Stimulated activated naive B cell treated with anti-CD40 and anti-IgM and Interleukin-4, amounts not matched to agents 10 μg/mL and 1 μg/mL and 100 μg/mL, for 72 hours (primary cell): ENCODE measurements around the gene TTC33.
"Not testable (repeated sequence)": the region's sequence is repeated elsewhere in the genome, so short reads cannot be mapped to it uniquely, and the experiment has no call there.

ENCODE experiments used
- ATAC-seq, 2 donors: fragments of 150-1000 bp; cut with Tn5 transposase; replicated peaks; 2 replicates each; pipeline ENCODE4 v1.10.0; 2021; ENCODE audit warnings: moderate library complexity in 1 of 2
- DNase-seq: peaks from one replicate; pipeline ENCODE4 v3.0.0; 2021
- H3K27ac Mint-ChIP-seq: one replicate; pipeline ENCODE4 v1.8.0; 2022; ENCODE audit warnings: mild to moderate bottlenecking, mixed read lengths
- H3K27me3 Mint-ChIP-seq, 2 donors: one replicate each; pipeline ENCODE4 v1.8.0; 2022; ENCODE audit warnings: mixed read lengths in 2 of 2
- H3K36me3 Mint-ChIP-seq, 2 donors: one replicate each; pipeline ENCODE4 v1.8.0; 2022; ENCODE audit warnings: mixed read lengths in 2 of 2, mild to moderate bottlenecking in 1 of 2
- H3K4me1 Mint-ChIP-seq, 2 donors: one replicate each; pipeline ENCODE4 v1.8.0; 2022; ENCODE audit warnings: mixed read lengths in 2 of 2, mild to moderate bottlenecking in 1 of 2
- H3K4me3 Mint-ChIP-seq, 2 donors: one replicate each; pipeline ENCODE4 v1.8.0; 2022; ENCODE audit warnings: mild to moderate bottlenecking in 2 of 2, mixed read lengths in 2 of 2, moderate library complexity in 1 of 2
- H3K9me3 Mint-ChIP-seq, 2 donors: one replicate each; pipeline ENCODE4 v1.8.0; 2022; ENCODE audit warnings: mixed read lengths in 2 of 2, mild to moderate bottlenecking in 1 of 2

Gene TTC33

DNA sequence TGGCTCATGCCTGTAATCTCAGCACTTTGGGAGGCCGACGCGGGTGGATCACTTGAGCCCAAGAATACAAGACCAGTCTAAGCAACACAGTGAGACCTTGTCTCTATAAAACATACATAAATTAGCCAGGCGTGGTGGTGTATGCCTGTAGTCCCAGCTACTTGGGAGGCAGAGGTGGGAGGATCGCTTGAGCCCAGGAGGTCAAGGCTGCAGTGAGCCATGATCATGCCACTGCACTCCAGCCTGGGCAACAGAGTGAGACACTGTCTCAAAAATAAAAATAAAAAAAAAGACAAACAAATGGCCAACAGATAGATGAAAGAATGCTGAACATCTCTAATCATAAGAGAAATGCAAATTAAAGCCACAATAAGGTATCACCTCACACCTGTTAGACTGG is 33.2 kb upstream of the TTC33 start:
- not testable (repeated sequence) for H3K27ac Mint-ChIP-seq, H3K9me3 Mint-ChIP-seq, ATAC-seq, H3K4me3 Mint-ChIP-seq, H3K27me3 Mint-ChIP-seq, DNase-seq
- peaks cover 12 to 66% of the 10 kb centered on the region in 2 donors for H3K4me1 Mint-ChIP-seq
- H3K36me3 Mint-ChIP-seq: peaks cover 26 to 33% of the 10 kb centered on the region in 2 donors

- H3K36me3 Mint-ChIP-seq: peaks cover 26 to 29% of the 10 kb centered on the region in 2 donors
- no peaks in the 10 kb centered on the region for H3K27me3 Mint-ChIP-seq
- H3K4me3 Mint-ChIP-seq: no peak overlapping the region
- no peak overlapping the region for H3K27ac Mint-ChIP-seq
- peaks cover 0 to 6% of the 10 kb centered on the region in 2 donors for H3K9me3 Mint-ChIP-seq
- ATAC-seq (no peak), DNase-seq (no peak)
- peaks cover 9 to 59% of the 10 kb centered on the region in 2 donors for H3K4me1 Mint-ChIP-seq
Measured at GRCh38 chr5:40787986-40788385, 32.2 kb upstream of the TTC33 start.

GRCh38 chr5:40786664-40787063 is 30.9 kb upstream of the TTC33 start:
- not testable (repeated sequence) for H3K9me3 Mint-ChIP-seq, H3K27ac Mint-ChIP-seq, ATAC-seq, DNase-seq, H3K4me3 Mint-ChIP-seq, H3K27me3 Mint-ChIP-seq
- Mint-ChIP-seq H3K36me3 (peaks cover 26 to 29% of the 10 kb centered on the region in 2 donors), H3K4me1 (peaks cover 9 to 64% of the 10 kb centered on the region in 2 donors)

- H3K9me3 Mint-ChIP-seq: peaks cover 0 to 6% of the 10 kb centered on the region in 2 donors
- DNase-seq (no peak), ATAC-seq (no peak)
- no peaks in the 10 kb centered on the region for H3K27me3 Mint-ChIP-seq
- no peak overlapping the region for H3K4me3 Mint-ChIP-seq
- peaks cover 11 to 57% of the 10 kb centered on the region in 2 donors for H3K4me1 Mint-ChIP-seq
- H3K36me3 Mint-ChIP-seq: peaks cover 26 to 29% of the 10 kb centered on the region in 2 donors
- no peak overlapping the region for H3K27ac Mint-ChIP-seq
Measured at GRCh38 chr5:40784916-40785315, 29.2 kb upstream of the TTC33 start.

GRCh38 chr5:40784027-40784653 is 28.4 kb upstream of the TTC33 start:
- no peak for DNase-seq
- peaks cover 0 to 6% of the 10 kb centered on the region in 2 donors for H3K9me3 Mint-ChIP-seq
- H3K4me1 Mint-ChIP-seq: peaks cover 13 to 50% of the 10 kb centered on the region in 2 donors
- ATAC-seq: no peak
- H3K36me3 Mint-ChIP-seq: peaks cover 26 to 29% of the 10 kb centered on the region in 2 donors
- H3K4me3 Mint-ChIP-seq: no peak overlapping the region
- H3K27ac Mint-ChIP-seq: no peak overlapping the region
- no peaks in the 10 kb centered on the region for H3K27me3 Mint-ChIP-seq

GRCh38 chr5:40781843-40782409 is 26.2 kb upstream of the TTC33 start:
- Mint-ChIP-seq H3K27me3 (no peaks in the 10 kb centered on the region), H3K36me3 (peaks cover 9 to 13% of the 10 kb centered on the region in 2 donors), H3K4me1 (peaks cover 10 to 38% of the 10 kb centered on the region in 2 donors), H3K4me3 (no peak overlapping the region), H3K27ac (no peak overlapping the region), H3K9me3 (peaks cover 0 to 2% of the 10 kb centered on the region in 2 donors)
- ATAC-seq (no peak), DNase-seq (no peak)

GRCh38 chr5:40780858-40781257 is 25.1 kb upstream of the TTC33 start:
- Mint-ChIP-seq H3K36me3 (peaks cover 10 to 14% of the 10 kb centered on the region in 2 donors), H3K4me3 (no peak overlapping the region), H3K9me3 (no peaks in the 10 kb centered on the region), H3K4me1 (peaks cover 18 to 48% of the 10 kb centered on the region in 2 donors), H3K27me3 (no peaks in the 10 kb centered on the region), H3K27ac (no peak overlapping the region)
- ATAC-seq (no peak), DNase-seq (no peak)

GRCh38 chr5:40780199-40780598 is 24.4 kb upstream of the TTC33 start:
- Mint-ChIP-seq H3K27ac (no peak overlapping the region), H3K9me3 (no peaks in the 10 kb centered on the region), H3K4me3 (no peak overlapping the region), H3K27me3 (no peaks in the 10 kb centered on the region), H3K4me1 (peaks cover 20 to 48% of the 10 kb centered on the region in 2 donors), H3K36me3 (peaks cover 9 to 15% of the 10 kb centered on the region in 2 donors)
- ATAC-seq (no peak), DNase-seq (no peak)

DNA sequence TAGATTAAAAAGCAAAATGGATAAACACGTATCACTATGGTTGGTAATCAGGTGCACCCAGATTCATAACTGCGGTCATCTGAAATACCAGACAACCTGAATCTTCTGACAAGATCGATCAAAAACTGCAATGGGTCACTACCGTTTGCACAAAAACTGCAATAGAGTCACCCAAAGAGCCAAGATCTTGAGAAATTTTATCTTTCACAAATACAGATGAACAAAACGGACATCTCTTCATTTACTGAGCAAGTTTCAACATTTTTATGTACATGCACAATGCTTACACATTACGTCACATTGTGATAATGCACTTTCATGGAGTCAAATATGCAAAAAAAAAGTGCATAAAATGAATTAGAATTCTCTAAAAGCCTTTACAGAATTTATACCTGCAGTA is 23.8 kb upstream of the TTC33 start:
- ATAC-seq: no peak
- H3K4me1 Mint-ChIP-seq: peaks cover 20 to 48% of the 10 kb centered on the region in 2 donors
- H3K9me3 Mint-ChIP-seq: no peaks in the 10 kb centered on the region
- no peak overlapping the region for H3K4me3 Mint-ChIP-seq
- peaks cover 9 to 15% of the 10 kb centered on the region in 2 donors for H3K36me3 Mint-ChIP-seq
- H3K27ac Mint-ChIP-seq: no peak overlapping the region
- DNase-seq: no peak
- H3K27me3 Mint-ChIP-seq: no peaks in the 10 kb centered on the region

DNA sequence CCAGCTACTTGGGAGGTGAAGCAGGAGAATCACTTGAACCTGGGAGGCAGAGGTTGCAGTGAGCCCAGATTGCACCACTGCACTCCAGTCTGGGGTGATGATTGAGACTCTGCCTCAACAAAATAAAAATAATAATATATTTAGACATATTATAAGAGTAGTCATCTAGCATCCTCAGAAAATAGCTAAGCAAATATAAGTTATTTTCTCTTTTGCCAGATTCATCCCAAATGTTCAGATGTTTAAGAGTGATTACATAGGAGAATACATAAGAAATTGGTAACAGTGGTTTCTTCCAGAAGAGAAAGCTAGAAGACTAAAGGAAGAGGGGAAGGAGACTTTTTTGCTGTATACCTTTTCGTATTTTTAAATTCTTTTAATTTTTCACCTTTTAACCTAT is 22.4 kb upstream of the TTC33 start:
- no peak overlapping the region for H3K4me3 Mint-ChIP-seq
- H3K36me3 Mint-ChIP-seq: peaks cover 12 to 25% of the 10 kb centered on the region in 2 donors
- DNase-seq: no peak
- ATAC-seq: no peak
- no peaks in the 10 kb centered on the region for H3K9me3 Mint-ChIP-seq
- no peak overlapping the region for H3K27ac Mint-ChIP-seq
- H3K4me1 Mint-ChIP-seq: peaks cover 16 to 39% of the 10 kb centered on the region in 2 donors
- H3K27me3 Mint-ChIP-seq: no peaks in the 10 kb centered on the region

DNA sequence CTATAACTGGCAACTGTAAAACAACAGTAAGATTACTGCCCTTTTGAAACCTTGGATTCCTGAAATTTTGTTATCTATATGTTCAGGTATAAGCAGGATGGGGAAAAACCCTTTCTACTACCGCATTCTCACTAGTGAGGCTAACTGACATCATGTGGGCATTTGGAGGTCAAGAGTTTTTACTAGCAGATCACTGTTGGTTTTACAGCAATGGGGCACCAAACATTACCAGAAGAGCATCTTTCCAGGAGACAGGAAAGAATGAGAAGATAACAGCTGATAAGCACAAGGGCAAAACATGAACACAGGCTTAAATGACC is 20.9 kb upstream of the TTC33 start:
- ATAC-seq: no peak
- Mint-ChIP-seq H3K36me3 (peaks cover 12 to 30% of the 10 kb centered on the region in 2 donors), H3K27me3 (no peaks in the 10 kb centered on the region), H3K4me1 (peaks cover 16 to 29% of the 10 kb centered on the region in 2 donors), H3K9me3 (no peaks in the 10 kb centered on the region), H3K27ac (peak overlapping the region; percentile 65), H3K4me3 (no peak overlapping the region)
- no peak for DNase-seq

- peaks cover 12 to 31% of the 10 kb centered on the region in 2 donors for H3K36me3 Mint-ChIP-seq
Measured at GRCh38 chr5:40775846-40776657, 20.3 kb upstream of the TTC33 start.

DNA sequence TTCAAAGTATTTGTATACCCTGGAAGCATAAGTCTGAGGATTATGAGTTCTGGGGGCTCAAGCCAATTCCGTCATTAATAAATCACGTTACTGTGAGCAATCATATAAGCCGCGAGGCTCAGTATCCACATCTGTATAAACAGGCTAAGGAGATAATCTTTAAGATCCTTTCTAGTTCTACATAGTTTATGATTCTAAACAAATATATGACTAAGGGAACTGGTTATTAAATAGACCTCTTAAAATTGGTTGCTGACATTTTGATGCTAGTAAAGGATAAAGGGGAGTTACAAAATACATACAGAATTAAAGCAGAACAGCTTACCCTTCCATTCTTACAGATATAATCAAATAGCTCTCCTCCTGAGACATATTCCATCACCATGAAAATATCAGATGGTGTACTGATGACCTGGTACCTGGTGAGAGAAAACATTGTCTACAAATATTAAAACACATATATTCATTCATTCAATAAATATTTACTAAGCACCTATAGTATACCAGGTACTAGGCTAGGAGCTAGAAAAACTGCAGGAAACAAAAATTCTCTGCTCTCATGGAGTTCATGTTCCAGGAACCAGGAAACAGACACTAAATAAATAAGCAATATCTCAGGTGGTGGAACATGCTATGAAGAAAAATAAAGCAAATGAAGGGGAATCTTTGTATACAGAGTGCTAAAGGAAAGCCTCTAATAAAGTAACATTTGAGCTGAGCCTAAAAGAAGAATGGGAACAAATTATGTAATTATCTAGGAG is 19.5 kb upstream of the TTC33 start:
- H3K4me3 Mint-ChIP-seq: no peak overlapping the region
- H3K4me1 Mint-ChIP-seq: peaks cover 15 to 18% of the 10 kb centered on the region in 2 donors
- H3K27ac Mint-ChIP-seq: no peak overlapping the region
- peaks cover 13 to 34% of the 10 kb centered on the region in 2 donors for H3K36me3 Mint-ChIP-seq
- no peaks in the 10 kb centered on the region for H3K9me3 Mint-ChIP-seq
- DNase-seq: no peak
- H3K27me3 Mint-ChIP-seq: no peaks in the 10 kb centered on the region
- no peak for ATAC-seq

More at GRCh38 chr5:40775846-40776657, 20.3 kb upstream of the TTC33 start:
- H3K27ac Mint-ChIP-seq: peak overlapping the region; percentile 60
- H3K4me1 Mint-ChIP-seq: peaks cover 16 to 25% of the 10 kb centered on the region in 2 donors
- peak overlapping the region; percentile 0 to 51 for H3K4me3 Mint-ChIP-seq
- no peaks in the 10 kb centered on the region for H3K27me3 Mint-ChIP-seq
- peak; percentile 91 to 93 for ATAC-seq
- H3K9me3 Mint-ChIP-seq: no peaks in the 10 kb centered on the region
- no peak for DNase-seq

DNA sequence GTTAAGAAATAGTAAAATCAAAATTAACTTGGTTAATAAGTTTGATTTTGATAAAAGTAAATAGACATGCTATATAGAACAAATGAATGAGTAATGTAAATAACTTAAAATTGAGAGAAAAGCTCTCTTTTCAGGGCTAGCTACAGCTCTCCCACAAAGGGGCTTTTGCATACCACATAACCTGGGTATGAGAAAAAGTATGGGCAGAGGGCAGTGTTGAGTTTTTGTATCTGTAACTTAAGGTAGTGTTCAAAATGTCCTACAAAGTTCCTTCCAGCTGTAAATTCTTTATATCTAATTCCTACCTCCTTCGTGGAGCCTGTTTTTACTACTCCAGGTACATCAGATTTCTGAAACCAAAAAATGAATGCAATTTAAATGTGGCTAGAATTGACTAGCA is 18.9 kb upstream of the TTC33 start:
- peaks cover 13 to 34% of the 10 kb centered on the region in 2 donors for H3K36me3 Mint-ChIP-seq
- no peak overlapping the region for H3K27ac Mint-ChIP-seq
- ATAC-seq (no peak), DNase-seq (no peak)
- peaks cover 14 to 18% of the 10 kb centered on the region in 2 donors for H3K4me1 Mint-ChIP-seq
- no peaks in the 10 kb centered on the region for H3K27me3 Mint-ChIP-seq
- H3K9me3 Mint-ChIP-seq: no peaks in the 10 kb centered on the region
- no peak overlapping the region for H3K4me3 Mint-ChIP-seq
